Ramos (cell line): ENCODE measurements around the gene EVI5L.

Experiments used
- in situ Hi-C: fragments of 300-500 bp; cut with MboI; formaldehyde crosslinking; loops from one replicate; pipeline ENCODE4 v1.14.3; 2022; ENCODE audit warnings: low sequenced_read_pairs; ENCODE audit not compliant: unreplicated experiment

EVI5L gene

DNA sequence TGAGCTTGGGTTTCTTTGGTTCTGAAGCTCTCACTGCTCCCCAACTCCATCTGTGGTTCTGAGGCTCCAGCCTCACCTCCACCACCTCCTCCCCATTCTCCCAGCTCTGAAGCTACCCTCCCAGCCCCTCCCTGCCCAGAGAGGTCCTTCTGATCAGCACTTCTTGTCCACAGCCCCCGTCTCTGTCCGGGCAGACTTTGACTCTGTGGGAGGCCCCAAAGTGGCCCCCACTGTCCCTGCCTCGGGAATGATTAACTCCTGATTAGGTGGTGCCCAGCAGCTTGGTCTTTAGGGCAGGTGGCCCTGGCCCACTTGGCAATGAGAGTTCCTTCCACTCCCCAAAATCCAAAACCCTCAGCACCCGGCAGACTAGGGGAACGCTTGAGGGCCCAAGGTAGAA, 14.4 kb downstream of the EVI5L start:
- in situ Hi-C loops, result no loop called here

DNA sequence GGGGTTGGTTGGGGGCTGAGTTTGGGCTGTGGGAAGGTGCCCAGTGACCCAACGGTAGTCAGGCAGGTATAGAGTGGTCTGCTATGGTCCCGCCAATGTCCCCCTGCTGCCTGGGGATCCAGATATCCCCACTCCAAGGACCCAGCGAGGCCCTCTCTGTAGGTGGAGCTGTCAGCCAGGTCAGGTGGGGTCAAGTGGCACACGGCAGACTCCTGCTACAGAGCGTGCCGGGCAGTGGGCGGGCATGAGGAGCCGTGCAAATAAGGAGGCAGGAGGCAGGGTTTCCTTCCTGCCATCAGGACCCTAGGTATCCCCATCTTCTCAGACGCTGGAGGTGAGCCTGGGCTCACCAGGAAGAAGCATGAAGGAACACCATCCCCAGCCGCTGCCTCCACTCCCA, 14.9 kb downstream of the EVI5L start:
- in situ Hi-C loops, result no loop called here

DNA sequence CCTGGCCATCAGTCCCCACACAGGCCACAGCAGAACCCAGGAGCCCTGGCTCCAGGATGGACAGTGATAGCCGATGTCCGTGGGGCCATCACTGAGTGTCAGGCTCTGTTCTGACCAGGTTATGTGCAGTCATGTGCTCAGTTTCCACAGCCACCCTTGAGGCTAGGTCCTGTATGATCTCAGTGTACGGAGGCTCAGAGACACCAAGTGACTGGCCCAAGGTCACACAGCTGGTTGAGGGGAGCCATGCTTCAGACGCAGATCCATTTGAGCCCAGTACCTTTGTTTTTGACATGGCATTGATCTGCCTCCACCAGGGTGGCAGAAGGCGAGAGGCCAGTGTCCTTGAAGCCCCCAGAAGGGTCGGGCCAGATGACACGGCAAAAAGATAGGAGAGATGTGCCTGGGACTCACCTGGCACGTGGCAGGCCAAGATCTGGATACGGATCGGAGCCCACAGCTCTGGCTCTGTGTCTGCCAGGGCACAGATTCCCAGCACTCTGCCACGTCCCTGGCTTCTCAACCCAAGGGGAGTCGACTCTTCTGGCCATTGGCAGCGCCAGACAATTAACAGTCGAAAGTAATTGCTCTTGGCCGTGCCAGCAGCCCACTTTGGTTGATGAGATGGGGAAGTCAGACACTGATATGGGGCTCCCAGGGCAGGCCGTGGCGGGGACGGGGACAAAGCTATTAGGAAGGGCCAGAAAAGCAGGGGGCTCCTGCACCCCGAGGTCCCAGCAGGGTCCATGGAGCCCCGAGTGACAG, 15.6 kb downstream of the EVI5L start:
- in situ Hi-C loops, result no loop called here

DNA sequence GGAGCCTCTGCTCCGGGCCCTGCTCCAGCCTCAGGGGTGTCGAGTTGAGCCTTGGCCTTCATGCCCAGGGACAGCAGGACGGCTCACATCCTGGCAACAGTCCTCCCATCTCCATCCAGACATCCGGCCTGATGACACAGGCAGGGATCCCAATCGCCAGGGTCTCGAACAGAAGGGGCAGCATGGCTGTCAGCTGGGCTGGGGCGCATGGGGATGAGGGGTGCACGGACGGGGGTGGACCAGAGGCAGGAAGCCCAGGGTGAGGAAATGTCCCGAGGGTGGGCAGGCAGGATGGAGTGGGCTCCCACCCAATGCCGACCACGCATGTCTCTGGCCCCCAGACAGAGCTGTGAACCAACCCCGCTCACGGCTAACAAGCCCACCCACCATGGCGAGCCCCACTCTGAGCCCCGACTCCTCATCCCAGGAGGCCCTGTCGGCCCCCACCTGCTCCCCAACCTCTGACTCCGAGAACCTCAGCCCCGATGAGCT, 16.2 kb downstream of the EVI5L start:
- in situ Hi-C loops, result no loop called here

DNA sequence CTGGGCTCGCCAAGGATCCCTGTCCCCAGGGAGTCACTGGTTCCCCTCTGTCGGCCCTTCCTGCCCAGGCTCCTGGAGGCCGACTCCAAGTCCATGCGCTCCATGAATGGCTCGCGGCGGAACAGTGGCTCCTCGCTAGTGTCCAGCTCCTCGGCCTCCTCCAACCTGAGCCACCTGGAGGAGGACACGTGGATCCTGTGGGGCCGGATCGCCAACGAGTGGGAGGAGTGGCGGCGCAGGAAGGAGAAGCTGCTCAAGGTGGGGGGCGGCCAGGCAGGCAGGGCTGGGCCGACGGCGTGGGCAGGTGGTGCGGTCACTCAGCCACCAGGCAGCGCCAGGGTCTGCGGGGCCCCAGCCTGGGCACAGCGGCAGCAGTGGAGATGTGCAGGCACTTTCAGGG, 17.6 kb downstream of the EVI5L start:
- in situ Hi-C loops, result no loop called here

DNA sequence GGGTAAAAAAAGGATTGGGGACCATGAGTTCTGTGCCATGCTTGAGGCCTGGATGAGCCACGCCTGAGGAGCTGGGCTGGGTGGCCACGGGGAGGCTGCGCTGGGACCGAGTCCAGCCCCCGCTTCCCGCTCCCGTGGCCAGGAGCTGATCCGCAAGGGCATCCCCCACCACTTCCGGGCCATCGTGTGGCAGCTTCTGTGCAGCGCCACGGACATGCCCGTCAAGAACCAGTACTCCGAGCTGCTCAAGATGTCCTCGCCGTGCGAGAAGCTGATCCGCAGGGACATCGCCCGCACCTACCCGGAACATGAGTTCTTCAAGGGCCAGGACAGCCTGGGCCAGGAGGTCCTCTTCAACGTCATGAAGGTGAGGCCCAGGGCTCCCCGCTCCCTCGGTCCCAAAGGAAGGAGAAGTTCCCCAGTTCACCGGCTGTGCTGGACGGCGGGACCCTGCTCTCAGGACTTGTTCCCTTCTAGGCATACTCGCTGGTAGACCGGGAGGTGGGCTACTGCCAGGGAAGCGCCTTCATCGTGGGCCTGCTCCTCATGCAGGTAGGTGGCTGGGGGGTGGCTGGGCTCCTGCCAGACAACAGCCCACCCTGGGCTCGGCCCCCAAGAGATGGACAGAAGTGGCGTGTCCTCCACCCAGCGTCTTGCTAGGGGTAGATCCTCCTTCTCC, 18.9 kb downstream of the EVI5L start:
- in situ Hi-C loops, result no loop called here

DNA sequence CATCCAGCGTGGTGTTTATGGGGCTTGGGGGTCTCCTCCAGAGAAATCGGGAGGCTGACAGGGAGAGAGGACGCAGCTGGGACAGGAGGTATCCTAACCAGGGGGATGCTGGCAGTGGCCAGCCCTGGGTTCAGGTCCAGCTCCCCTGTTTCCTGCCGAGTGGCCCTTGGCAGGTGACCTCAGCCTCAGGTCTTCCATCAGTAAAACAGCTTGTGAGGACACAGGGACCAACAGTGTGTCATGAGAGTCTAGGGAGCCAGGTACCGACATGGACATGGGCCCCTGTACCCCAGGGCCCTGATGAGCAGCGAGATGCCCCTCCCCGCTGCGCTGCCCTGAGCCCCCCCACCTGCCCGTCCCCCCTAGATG, 19.6 kb downstream of the EVI5L start:
- in situ Hi-C loops, result no loop called here

DNA sequence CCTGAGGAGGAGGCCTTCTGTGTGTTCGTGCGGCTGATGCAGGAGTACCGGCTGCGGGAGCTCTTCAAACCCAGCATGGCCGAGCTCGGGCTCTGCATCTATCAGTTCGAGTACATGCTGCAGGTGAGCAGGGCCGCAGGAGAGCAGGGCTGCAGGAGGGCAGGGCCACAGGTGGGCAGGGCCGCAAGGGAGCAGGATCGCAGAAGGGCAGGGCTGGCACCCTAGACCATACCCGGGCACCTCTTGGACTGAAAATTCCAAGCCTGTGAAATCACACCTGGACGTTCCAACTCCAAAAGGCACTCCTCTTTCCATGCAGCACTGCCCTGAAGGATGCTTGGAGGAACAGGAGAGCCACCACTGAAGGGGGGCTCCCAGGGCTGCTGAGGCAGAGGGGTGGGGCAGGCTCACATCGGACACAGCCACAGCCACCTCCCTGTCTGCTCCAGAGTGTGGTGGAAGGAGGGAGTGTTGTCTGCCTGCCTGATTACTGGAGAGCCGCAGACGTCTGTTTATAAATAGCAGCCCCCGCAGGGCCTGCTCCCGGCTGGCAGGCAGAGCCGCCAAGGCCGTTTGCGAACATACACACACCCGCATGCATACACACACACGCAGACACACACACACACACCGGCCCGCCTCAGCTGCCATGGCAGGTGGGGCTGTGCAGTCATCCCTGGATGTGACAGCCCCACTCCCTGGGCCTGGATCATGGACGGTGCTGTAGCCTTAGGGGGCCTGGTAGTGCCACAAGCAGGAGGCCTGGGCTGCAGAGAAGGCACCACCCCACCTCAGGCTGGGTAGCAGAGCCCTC, 20.2 kb downstream of the EVI5L start:
- in situ Hi-C loops, result loop anchor here (5.0 kb wide), 1 partner anchor 72 kb away; the partner anchor contains the start of gene SNAPC2

DNA sequence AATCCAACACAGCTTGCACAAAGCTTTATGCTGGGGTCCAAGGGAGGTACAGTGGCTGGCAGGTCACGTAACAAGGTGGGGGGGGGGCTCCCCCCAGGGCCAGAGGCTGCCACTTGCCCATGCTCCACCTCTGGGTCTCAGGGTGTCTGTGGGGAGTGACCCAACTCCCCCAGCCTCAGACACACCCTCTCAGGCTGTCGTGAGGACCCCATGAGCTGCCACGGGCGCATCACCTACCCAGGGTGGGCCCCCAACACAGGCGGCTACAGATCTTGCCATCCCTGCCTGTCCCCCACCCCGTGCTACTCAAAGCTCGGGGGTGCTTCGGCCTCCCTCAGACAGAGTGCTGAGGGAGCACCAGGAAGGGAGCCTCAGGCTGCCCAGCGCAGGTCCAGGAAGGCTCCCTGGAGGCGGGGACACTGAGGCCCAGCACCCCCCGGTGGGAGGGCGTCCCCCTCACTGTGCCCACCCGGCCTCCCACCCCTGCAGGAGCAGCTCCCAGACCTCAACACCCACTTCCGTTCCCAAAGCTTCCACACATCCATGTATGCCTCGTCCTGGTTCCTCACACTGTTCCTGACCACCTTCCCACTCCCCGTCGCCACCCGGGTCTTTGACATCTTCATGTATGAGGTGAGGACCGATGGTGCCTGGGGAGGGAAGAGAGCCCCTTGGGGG, 21.1 kb downstream of the EVI5L start:
- in situ Hi-C loops, result loop anchor here (5.0 kb wide), 1 partner anchor 71 kb away; the partner anchor contains the start of gene SNAPC2

DNA sequence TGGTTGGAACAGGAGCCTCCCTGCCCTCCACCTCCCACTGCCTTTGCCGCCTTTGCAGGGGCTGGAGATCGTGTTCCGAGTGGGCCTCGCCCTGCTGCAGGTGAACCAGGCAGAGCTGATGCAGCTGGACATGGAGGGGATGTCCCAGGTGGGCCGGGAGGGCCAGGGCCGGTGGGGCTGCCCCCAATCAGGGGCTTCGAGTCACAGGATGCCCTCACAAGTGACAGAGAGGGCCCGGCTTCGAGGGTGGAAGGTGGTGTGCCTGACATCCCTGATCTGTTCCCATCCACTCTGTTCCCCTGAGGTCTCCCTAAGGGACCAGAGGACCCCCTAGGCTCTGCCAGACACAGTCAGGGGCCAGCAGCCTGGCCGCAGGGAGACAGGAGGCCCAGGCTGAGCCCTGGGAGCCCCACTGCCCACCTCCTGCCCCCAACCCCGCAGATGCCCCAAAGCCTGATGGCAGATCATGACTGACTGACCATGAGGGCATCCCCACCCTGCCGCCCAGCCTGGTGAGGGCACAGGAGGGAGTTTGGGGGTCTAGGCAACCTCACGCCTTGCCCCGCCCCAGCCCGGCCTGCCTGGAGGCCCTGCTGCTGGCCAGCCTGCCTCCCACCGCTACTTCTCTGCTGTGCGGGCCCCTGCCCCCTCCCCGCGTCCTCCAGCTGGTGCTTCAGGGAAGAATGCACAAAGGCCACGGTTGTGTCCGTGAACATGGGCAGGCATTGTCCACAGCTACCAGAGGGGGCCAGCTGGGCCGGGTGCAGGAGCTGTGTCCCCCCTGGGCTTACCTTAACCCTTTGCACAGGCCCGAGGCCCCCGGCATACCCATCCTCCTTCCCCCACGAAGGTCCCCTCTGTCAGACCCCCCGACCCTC, 21.8 kb downstream of the EVI5L start:
- in situ Hi-C loops, result loop anchor here (5.0 kb wide), 1 partner anchor 70 kb away; the partner anchor contains the start of gene SNAPC2

DNA sequence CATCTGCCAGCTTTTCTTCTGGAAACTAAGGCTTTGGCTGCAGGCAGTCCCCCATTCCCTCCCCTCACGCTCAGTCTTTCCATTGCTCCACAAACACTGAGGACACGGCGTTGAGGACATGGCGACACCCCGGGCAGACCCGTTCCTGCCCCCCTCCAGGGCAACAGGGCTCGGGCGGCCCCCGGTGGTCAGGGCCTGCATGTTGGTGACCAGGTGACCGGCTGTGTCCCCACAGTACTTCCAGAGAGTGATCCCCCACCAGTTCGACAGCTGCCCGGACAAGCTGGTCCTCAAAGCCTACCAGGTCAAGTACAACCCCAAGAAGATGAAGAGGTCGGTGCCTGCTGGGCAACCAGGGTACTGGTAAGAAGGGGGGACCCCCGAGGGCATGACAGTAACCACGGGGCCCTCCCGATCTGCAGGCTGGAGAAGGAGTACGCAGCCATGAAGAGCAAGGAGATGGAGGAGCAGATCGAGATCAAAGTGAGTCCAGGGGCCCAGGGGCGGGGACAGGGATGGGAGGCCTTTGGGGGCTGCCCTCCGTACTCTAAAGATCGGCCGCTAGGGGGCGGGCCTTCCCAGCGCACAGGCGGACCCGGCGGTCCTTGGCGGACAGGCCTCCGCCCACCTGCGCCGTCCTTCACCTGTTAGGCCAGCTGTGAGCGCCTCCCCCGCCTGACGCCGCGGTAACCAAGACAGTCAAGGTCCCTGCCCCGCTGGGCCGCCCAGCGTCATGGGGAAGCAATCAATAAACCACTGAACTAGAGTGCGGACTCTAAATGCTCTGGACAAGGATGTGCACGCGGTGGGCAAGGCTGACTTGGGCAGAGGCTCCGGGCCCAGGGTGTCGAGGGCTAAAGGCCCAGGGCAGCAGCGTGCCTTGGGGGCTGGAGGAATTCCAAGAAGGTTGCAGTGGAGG, 23.1 kb downstream of the EVI5L start:
- in situ Hi-C loops, result loop anchor here (5.0 kb wide), 1 partner anchor 69 kb away; the partner anchor contains the start of gene SNAPC2

DNA sequence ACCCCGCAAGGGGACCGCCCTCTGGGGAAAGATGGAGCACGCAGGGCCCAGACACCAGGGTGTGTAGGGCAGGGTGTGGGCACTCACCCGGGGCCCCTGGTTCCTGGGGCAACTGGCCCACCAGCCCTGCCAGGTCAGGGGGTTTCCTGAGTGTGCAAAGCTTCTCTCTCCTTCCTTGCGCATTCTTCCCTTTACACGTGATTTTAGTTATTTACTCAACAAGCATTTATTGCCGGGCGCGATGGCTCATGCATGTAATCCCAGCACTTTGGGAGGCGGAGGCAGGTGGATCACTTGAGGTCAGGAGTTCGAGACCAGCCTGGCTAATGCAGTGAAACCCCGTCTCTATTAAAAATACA, 23.7 kb downstream of the EVI5L start:
- in situ Hi-C loops, result loop anchor here (5.0 kb wide), 1 partner anchor 69 kb away; the partner anchor contains the start of gene SNAPC2

DNA sequence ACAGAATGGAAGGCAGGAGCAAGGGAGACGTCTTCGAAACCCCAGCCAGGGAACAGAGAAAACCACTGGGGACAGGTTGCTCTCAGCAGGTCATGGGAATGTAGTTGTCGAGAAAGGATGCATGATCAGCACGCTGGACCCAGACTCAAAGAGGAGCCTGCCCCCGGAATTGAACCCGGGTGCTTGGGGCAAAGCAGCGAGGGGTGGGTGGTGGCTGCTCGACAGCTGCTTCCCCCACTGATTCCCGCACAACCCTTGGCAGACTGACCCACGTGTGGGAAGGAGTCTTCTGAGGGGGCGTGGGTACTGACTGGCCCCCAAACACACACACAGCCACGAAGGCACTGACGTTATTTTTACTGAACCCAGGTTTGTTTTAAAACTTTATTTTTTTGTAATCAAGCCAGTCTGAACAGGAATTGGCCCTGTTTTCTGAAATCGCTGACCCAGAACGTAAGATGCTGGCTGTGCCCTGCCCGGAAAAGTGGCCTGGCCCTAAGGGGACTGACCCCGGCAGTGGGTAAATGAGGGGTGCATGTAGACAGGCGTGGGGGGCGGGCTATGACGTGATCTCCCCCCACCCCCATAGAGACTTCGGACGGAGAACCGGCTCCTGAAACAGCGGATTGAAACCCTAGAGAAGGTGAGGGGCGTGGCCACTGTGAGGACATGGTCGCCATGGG, 25.5 kb downstream of the EVI5L start:
- in situ Hi-C loops, result no loop called here

DNA sequence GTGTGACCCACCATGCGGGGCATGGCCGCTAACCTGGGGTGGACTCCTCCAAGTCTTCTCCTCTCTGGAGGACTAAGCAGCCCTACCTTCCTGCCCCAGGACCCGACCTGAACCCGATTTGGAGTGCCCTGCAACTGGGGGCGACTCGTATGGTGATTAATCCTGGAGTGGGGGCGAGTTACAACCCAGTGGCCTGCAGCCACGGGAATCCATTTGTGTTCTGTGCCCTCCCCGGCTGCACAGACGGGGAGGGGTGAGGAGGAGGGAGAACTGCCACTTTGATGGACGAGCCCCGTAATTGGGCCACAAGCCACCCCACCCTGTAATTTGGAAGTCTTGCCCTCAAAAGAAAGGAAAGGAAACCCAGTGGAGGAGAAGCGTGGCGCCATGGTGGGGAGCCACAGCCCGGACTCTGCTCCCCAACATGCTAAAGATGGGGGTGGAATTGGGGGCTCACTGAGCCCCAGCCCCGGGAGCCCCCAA, 26.1 kb downstream of the EVI5L start:
- in situ Hi-C loops, result no loop called here

DNA sequence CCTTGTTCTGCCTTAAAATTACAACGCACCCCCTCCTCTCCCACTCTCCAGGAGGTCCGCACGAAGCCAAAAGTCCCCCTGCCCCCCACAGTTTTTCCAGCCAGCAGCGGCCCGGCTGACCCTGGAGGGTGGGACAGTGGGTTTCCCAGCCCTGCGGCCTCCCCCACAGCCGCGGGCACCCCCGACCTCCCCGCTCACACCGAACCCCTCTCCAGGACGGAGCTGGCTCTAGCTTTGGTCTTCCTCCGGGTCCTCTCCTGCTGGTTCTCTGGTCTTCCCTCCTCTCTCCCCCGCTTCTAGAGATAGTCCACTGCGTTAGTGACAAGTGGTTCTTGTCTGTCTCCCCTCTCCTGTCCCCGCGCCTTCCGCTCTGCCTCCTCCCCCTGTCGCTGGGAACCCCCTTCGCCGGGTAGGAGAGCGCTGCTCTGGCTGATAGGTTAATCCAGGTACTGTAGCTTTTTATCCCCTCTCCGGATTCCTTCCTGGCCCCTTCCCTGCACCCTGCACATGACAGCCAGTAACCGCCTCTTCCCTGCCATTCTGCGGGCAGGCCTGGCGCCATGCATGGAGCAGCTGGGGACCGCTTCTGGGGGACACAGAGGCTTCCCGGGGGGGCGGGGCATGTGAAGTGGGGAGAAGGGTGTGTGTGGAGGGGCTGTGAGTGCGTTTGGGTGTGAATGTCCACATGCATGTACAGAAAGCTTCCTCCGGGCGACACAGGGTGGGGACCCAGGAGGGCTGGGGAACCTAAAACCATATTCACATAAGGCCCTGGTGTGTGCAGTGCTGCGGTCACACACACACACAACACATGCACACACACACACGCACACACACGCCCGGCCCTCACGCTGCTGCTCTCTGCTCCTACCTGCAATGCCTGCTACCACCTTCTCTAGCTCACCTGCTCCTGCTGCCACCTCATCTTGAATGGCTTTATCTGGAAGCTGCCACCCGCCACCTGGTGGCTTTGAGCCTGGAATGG, 27.0 kb downstream of the EVI5L start:
- in situ Hi-C loops, result no loop called here

DNA sequence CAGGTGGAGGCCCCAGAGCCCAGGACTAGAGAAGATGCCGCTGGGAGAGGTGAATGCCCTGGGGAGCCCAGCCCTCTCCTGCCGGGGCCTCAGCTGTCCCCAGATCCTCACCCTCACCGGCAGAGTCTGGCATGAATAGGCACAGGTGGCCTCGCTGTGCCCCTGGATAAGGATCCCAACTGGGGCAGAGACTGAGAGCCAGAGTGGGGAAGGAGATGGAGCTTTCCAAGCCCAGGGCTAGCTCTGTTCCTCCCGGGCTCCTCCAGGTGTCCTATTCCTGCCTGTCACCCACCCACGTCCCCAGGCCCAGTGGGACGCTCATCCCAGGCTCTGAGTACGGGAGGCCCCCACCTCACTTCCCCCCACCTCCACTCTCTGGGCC, 27.7 kb downstream of the EVI5L start:
- in situ Hi-C loops, result no loop called here
